Activated CD8-positive, alpha-beta memory T cell treated with anti-CD3 and anti-CD28 coated beads, Interleukin-2, amount 50 U/mL, for 4 hours (primary cell): ENCODE measurements around the gene SLX9.

Experiments used
- DNase-seq: peaks from one replicate; pipeline ENCODE4 v3.0.0-alpha.2; 2020

Gene SLX9

DNA sequence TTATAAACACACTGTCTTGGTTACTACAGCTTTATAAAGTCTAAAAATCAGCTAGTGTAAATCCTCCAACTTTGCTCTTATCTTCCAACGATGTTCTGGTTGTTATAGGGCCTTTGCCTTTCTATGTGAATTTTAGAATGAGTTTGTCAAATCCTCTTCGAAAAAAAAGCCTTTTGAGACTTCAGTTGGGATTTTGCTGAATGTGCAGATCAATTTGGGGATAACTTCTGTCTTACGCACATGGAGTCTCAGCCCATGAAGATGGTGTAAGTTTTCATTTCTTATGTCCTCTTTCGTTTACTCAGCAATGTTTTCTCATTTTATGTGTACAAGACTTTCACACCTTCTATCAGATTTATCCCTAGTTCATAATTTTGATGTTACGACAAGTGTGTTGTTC, 69.8 kb downstream of the SLX9 start:
- DNase-seq, result no peak

DNA sequence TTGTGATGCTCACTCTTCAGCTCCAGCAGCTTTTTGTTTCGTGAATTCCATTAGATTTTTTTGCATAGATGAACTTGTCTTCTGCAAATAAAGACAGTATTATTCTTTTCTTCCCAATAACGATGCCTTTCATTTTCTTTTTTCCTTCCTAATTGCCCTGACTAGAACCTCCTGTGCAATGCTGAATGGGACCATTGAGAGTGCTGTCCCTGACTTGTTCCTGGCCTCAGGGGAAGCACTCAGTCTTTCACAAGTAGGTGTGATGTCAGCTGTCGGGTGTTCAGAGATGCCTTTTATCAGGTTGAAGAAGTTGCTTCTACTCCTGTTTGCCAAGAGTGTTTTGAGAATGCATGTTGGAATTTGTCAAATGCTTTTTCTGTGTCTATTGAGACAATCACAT, 70.3 kb downstream of the SLX9 start:
- no peak for DNase-seq

DNA sequence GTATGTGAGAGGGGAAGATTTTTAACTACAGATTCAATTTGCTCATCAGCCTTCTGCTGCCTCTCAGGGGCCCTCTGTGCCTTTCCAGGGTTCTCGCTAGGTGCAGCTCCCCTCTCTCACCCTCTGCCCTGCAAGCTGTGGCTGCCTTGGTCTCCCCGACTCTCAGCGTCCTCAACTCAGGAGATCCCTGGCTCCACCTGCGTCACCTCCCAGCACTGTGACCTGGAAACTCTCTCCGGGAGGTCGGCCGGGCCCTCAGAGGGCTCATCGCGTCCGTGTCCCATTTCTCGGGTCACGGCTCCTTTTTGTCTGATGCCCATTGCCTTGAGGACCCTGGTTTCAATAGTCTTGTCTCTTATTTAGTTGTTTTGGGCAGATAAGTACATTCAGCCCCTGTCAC, 71.0 kb downstream of the SLX9 start:
- no peak for DNase-seq

DNA sequence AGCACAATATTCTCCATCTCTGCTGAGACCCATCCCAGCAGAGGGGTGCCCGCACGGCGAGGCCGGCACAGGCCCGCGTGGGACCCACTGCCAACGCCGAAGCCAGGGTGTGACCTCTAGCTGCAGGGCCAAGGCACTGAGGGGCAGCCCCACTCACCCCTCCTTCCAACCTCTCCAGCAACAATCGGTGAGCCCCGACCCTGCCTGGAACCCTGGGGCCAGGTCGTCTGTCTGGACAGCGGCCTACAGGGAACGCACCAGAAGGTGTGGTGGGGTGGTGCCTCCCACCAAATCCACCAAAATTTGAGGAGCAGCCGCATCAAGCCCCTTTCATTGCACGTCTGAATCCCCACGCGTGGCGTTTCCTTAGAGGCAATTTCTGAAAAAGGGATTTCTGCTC, 71.6 kb downstream of the SLX9 start:
- DNase-seq, result no peak

DNA sequence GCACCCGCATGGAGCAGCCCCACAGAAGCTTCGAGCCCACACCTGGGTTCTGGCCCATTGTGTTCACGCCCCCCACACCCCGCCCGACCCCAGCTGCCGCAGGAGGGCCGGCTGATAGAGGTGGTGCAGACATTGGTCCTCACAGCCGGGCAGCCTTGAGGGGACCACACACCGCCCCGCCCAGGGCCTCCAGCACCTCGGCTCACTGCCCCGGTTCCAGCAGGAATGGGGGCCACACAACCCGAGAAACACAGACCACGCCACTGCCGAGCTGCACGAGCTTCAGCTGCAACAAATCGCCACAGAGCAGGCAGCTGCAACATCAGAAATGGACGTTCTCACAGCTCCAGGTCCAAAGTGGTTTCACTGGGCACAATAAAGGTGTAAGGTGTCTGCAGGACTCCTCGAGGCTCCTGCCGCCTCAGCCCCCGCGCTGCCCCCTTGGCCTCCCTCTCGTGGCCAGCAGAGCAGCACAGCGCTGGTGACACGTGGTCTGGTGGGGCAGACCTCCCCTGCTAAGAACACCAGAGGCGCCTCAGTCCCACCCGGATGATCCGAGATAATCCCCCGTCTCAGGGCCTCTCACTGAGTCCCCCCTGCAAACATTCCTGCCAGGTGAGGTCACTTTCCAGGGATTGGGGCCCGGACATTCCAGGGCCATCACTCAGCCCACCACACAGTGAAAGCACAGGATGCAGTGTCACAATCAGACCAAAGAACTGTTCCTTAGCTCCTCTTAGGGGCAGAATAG, 72.3 kb downstream of the SLX9 start:
- no peak for DNase-seq

DNA sequence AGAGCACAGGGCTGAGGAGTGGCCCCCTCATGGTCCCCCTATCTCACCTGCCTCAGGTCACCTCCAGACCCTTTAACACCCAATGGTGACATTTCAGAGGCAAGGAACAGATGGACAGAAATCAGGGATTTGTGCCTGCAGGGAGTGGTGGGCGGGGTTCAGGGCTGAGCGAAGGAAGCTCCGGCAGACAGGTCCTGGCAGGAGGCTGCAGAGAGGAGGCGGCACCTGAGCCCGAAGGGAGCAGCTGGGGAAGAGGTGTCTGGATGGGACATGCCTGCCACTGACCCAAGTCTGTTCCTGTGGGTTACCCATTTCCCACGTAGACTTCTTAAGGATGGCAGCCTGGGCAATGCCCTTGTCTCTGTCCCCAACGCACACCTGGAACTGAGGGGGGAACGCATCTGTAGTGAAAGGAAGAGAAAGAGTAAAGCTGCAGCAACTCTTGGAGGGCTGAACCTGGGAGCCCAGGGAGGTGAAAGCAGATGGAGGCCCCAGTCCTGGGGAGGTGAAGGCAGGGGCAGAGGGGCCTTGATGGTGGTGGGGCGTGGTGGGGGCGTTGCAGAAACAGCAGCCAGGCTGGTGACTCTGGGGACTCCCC, 72.9 kb downstream of the SLX9 start:
- peak; percentile 12 for DNase-seq

DNA sequence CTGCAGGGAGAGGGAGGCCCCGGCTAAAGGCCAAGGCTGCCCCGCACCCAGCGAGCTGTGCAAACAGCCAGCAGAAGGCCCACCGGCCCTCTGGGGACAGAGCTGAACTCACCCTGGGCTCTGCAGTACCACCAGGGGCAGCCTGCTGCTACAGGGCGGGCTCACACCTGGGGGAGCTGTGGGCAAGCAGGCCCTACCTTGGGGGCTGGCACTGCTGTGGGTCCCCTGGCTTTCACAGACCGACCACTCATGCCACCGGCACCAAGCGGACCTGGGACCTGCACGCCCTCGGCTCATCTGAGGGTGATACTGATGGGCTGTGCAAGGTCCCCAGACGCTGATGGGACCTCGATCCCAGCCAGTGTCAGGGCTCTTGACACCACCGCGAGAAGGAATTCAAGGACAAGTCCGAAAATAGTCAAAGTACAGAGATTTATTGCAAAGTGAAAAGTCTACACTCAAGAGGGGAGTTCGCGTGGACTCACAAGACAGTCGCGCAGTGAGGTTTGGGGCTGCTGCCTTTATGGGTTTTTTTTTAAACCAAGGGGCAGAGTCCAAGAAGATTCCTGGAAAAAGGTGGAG, 73.5 kb downstream of the SLX9 start:
- peak; percentile 12 for DNase-seq

DNA sequence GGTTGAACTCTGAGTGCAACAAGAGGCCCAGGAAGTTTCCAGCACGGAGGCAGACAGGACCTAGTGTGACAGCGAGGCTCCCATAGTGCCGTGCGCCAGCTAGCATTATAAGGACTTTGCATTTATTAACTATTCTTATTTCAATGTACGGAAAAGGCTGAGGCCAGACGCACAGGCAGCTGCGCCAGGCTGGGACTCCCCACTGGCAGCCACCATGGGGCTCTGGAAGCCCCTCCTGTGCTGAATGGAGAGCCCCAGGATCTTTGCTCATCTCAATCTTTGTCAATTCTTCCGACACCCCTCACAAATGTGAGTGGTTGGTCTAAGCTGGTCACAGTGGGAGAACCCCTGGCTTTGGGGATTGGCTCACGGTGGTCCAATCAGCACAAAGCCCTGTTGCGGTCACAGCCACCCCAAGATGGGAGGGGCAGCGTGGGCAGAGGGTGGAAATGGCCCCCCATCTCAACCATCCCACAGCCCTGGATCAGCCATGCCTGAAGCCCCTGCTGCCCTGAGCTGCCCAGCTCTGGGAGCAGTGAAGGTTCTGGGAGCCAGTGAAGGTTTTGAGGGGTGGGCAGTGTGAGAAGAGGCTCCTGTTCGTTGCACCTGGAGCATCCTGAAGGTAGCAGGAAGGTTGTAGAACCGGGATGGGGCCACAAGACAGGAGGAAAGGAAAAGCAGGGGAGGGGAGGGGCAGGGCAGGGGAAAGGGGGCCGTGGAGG, 75.1 kb downstream of the SLX9 start:
- peak; percentile 9 for DNase-seq

DNA sequence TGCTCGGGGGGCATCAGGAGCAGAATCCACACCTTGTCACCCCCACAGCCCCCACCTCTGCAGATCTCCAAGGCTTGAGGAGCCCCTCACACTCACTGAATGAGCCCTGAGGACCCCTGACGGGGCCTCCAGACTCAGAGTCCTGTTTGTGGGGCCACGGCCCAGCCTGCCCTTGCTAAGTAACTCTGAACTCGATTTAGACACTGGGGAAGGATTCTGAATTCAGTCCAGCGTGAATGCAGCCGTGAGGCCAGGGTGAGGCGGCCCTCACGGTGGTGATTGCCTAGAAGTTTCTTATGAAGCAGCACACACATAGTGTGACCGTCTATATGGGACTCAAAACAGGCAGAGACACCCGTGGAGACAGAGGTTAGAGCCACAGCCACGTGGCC, 75.6 kb downstream of the SLX9 start:
- no peak for DNase-seq

DNA sequence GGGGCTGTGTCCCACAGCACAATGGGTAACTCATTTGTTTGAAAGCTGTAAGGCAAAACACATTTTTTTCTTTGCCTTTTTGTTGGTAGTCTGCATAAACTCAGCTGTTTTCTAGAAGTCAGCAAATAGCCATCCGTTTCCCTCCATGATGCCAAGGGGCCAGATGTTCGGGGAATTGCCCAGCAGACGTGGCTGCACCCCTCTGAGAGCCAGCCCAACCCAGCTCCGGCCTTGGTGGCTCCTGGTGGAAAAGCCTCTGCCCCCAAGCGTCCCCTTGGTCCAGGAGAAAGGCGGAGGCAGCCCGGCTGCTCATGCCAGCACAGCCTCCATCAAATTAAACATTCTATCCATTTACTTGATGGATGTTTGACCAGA, 76.2 kb downstream of the SLX9 start:
- peak; percentile 10 for DNase-seq

DNA sequence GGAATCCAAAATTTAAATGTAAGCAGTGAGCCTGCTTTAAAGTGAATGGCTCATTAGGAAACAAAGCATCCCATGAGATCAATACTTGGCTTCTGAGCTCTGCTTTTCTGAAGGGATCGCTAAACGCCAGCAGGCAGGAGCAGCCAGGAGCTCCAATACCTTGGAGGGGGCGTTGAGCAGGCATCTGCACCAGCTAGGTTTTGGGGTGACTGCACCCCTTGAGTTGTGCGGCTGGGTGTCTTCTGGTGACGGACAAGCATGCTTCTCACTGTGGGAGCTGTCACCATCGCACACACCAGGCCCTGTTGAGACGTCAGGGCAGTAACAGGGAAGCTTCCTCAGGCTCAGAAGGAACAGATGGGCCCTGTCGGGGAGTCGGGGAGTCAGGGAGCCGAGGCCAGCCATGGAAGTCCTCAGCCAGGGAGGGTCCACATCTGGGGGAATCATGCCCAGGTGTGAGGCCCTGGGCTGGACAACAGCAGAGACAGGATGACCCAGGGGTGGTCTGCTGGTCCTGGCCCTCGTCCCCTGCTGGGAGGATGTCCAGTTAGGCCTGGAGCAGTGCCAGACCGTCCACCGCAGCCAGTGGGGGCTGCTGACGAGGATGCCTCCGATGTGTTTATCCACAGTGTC, 76.7 kb downstream of the SLX9 start:
- peak; percentile 14 for DNase-seq

DNA sequence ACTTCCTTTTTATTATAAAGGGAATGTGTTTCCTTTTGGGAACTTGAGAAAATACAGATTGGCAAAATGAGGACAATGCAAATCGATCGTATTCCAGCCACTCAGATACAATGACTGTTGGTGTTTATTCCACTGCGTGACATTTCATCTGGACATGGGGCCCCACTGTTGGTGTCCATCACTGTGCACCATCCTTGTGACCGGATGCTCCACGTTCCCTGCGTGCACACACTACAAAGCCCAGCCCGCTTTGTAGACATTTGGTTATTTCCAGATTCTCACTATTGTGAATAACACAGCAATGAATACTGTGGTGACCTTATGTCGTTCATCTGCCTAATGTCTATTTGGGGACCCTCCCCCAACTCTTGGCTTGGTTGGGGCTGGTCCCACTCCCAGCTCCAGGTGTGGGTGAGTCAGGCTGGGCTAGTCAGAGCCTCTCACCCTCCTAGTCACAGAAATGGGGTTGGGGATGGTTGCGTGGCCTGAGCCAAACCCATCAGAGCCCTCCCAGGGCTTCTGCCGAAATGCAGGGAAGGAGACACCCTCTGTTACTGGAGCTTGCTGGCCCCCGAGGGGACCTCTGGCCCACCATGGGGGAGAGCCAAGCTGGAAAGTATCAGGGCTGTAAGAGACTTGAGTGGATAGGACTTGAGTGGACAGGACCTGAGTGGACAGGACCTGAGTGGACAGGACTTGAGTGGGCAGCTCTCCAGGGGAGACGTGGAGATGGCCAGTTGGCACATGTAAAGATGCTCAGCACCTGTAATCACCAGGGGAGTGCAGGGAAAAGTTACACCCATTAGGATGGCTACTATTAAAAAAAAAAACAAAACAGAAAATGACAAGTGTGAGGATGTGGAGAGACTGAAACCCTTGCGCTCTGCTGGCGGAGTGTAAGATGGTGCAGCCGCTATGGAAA, 77.5 kb downstream of the SLX9 start:
- no peak for DNase-seq

DNA sequence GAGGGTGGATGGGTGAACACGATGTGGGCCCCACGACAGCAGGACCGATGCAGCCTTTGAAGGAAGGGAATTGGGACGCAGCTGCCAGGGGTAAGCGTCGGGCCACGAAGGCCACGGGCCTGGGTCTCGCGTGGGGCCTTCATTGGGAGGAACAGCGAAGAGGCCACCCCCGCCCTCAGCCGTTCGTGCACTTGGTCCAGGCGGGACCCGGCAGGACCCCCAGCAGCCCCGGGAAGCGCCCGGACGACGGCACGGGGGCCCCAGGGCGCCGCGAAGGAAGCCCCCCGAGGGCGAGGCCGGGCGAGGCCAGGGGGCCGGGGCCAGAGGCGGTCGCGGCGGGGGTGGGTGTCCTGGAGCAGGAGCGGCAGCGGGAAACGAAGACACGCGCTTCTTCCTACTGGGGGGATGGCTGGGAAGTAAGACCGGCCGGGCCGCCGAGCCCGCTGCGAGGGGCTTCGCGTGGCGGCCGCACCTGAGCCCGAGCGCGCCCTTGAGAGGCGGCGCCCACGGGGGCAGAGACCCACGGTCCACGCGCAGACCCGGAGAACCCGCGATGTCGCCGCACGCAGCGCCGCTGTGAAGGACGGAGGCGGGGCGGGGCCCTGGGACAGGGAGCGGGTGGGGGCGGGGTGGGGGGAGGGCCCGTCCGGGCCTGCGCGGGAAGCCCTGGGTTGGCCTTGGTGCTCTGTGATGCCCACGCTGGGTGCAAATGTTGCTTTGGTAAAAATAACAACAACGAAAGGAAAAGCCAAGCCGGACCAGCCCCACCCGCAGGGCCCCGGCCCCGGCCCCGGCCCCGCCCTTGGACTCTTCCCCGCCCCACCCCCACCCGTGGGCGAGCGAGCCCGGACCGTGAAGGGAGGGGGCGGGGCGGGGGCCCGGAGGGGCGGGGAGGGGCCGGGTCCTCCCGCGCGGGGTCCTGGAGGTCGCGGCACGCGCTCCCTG, 78.6 kb downstream of the SLX9 start:
- peak; percentile 18 for DNase-seq

DNA sequence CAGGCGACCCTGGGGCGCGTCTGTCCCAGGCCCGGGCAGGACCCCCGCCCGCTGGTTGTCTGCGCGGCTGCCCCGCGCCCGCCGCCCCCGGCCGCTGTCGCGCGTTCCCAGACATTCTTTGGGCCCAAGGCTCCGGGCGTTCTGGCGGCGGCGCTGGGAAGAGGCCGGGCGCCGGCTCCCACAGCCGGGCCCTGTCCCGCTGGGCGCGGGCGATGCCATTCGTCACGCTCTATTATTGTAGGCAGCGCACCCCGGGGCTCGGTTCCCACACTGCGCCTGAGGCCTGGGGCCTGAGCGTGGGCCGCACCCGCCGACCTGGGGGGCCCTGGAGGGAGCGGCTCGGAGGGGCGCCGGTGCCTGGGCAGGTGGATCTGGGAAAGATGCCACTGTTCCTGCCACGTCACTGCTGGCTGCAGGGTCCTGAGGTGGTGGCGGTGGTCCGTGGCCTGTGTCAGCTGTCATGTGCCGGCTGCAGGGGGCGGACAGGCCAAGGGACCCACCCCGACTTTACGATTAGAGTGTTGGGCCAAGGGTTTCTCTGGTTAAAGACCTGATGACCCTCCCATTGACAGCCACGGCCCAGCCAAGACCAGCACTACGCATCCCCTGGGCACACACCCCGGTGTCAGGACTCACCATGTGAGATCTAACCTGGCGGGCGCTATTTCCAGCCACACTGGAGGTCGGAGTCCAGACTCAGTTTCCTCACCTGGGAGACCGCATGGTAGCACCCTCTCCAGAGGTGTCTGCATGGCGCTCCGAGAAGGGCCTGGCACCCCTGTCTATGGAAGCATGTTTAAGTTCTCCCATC, 79.5 kb downstream of the SLX9 start:
- peak; percentile 13 for DNase-seq

DNA sequence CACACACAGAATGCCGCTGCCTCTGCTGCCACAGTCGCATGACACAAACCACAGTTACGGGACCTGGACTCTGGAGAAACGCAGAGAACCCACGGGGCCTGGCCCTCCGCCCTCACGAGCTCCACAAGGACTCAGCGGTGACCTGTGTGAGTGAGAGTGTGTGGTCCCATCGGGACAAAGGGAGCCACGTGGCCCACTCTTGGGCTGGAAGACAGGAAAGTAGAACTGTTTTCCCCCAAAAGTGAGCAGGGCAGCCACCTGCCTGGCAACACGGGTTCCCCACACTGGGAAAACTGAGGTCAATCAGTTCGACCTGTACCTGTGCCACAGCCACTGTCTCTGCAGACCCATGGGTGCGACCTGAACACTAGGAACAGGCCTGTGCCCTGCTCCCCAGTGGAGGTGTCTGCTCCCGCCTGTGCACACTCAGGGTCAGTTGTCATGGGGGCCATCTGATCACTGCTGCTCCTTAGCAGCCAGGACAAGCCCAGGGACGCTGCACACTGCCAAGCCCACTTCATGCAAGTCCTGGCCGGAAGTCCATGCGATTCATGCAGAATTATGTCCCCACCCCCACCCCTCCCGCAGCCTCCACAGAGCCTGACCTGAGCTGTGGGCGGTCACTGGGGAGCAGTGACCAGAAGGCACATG, 80.2 kb downstream of the SLX9 start:
- peak; percentile 4 for DNase-seq

DNA sequence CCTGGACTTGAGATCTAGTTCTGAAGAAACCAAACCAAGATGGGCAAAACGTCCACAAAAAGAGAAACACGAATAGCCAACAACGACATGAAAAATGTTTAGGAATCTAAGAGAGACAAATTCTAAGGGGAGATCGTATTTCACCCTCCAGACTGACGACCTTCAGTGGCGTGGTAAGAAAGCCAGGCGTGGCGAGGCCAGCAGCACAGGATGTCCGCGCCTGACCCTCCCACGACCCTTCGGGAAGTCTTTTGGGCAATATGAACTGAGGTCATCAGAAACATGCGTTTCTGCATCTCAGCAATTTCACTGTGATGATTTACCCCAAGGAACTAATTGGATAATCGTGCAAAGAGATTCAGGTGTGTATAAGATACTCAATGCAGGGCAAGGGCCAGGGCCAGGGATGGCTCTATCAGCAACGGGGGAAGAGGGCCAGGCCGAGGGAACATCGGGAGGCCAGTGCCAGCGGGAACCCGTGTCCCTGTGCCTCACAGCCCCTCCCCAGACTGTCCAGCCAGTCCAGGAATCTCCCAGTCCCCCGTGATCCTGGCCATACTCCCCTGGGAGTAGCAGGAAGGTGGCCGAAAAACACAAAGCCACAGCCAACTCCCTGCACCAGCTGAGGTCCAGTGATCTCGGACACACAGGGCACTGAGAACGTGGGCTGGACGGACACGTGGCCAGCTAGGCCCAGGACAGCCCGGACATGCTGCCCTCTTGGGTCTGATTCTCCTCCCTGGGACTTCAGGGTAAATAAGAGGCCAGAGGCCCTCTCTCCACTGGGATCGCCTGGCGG, 81.0 kb downstream of the SLX9 start:
- peak; percentile 10 for DNase-seq

DNA sequence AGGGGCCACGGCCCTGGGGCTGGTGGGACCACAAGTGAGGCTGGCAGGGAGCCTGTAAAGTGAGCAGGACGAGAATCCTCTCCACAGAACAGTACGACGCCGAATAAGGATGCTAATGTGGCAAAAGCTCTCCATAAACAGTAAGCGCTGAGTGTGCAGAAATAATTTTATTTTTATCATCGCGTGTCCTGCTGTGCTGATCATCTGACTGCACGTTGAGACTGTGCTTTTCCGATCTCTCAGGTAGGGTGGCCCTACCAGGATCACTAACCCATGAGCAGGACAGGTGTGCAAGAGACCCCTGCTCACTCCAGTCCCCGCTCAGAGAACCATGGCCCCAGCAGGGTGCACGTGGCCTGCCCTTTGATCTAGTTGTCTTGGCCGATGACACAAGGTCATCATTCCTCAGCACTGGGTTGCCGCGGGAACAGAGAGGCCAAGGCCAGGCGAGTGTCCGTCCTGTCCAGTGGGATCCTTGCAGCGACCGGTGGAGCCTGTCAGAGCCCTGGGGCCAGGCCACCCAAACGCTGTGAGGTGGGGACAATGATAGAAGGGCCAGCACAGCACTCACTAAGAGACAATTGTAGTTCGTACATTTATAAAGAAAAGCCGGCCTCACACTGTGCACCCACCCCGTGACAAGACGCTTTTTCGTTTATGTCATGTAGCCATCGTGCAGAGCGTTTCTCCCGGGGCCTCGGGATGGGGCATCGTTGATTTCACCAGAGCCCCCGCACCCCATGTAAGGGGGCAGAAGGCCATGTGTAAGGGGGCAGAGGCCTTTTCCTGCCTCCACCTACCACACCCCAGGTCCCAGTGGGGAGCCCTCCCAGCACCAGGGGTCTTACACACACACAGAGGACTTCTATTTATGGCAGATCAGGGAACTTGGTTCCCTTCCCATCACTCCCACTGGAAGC, 81.9 kb downstream of the SLX9 start:
- DNase-seq, result no peak

DNA sequence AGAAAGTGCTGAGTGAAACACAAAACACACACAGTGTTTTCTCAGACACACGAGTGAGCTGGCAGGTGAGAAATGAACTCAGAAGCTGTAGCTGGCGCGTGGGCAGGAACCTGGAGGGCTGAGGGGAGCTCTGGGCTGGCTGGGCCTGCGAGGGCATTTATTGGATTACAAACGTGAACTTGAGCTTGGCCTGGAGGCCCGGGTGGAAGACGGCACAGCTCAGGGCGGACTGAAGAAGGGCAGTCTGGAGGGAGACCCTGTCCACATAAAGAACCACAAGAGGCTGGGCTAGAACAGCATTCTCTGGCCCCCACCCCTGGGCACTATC, 82.5 kb downstream of the SLX9 start:
- no peak for DNase-seq
